ENCODE measurements around the gene RAD52.

Gene RAD52

DNA sequence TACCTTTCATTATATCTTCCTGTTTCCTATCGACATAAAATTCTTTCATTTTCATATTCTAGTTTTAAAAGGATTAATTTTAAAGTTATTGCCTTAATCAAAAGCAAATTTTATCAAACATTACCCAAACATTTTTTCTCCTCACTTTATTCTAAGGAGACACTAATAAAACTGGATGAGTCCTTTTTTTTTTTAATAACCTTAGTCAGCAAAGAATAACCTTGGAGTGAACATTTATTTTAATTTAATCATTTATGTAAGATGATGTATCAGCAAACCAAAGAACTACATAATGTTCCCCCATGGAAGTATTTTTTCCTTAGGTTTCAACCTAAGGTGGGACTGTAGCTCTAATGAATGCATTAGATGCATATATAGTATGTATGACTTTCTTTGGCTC is 83.9 kb downstream of the RAD52 start:
- no peak for DNase-seq

DNA sequence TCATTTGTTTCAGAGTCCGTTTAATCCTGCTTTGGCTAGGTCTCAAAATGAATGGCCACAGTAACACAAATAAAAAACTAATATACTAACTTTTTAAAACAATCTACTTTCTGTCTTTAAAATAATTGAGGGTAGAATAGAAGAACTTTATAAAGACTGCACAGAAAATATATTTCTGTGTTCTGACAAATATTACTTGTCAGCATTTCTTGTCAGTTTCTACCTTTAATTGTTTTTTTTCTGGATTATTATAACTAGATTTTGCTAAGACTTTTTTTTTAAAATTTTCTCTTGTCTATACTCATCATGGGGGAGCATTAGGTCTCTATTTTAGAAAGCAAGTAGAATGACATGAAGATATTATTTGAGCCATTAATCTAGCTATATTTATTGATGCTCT is 86.2 kb downstream of the RAD52 start:
- DNase-seq, result no peak

DNA sequence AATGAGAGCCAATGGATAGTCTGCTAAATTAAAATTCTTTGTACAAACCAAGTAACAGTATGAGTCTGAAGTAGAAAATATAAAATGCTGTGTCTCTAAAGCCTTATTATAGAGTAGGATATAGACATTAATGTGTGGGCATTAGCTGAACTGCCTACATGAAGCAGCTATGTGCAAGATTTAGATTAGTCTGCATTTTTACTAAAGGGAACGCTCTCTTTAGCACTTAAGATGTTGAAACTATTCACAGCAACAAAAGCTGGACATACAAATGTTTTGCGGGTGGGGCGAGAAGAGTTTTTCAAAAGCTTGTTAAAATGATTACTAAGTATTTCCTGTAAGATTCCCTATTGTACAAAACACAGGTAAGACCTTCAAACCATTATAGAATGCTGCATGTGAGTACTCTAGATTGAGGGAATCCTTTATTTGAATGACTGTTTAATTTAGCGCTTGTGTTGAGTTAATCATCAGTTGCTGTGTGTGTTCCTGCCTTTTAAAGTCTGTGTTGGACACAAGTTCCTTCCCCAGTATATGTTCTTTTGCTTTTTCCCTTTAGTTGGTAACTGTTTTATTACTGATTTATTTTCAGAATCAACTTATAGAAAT is 87.1 kb downstream of the RAD52 start:
- no peak for DNase-seq

Measured in T-helper 1 cell (primary cell).